Measurements from ENCODE around the gene NAE1.

GRCh38 chr16:66850115-66850815 lies 19.5 kb upstream of the NAE1 start:
- TF ChIP-seq CTCF (IDR thresholded peaks at IDR 0.05) (no peak), POLR2A (IDR thresholded peaks at IDR 0.05) (no peak), EP300 (IDR thresholded peaks at IDR 0.05) (no peak)

Data from ovary (tissue), 3 donors.